ENCODE data around the gene MGAT5.

The MGAT5 gene

GRCh38 chr2:134273256-134273983, 19.5 kb downstream of the MGAT5 start:
- DNase-seq (ENCODE audit: low spot score) (no peak), ATAC-seq (ENCODE audit: low read depth) (no peak)
- Histone ChIP-seq H3K4me3 (ENCODE audit: severe bottlenecking) (no peak overlapping the region), H3K27me3 (ENCODE audit: insufficient read depth, poor library complexity, severe bottlenecking) (no peaks in the 10 kb centered on the region), H3K36me3 (ENCODE audit: low read depth) (no peaks in the 10 kb centered on the region; the same call in 1 of the 2 replicates), H3K9me3 (ENCODE audit: severe bottlenecking) (no peaks in the 10 kb centered on the region), H3K4me1 (ENCODE audit: insufficient read depth, poor library complexity, severe bottlenecking) (no peaks in the 10 kb centered on the region), H3K27ac (ENCODE audit: poor library complexity, severe bottlenecking) (no peak overlapping the region)
- TF ChIP-seq, protein P1, sequence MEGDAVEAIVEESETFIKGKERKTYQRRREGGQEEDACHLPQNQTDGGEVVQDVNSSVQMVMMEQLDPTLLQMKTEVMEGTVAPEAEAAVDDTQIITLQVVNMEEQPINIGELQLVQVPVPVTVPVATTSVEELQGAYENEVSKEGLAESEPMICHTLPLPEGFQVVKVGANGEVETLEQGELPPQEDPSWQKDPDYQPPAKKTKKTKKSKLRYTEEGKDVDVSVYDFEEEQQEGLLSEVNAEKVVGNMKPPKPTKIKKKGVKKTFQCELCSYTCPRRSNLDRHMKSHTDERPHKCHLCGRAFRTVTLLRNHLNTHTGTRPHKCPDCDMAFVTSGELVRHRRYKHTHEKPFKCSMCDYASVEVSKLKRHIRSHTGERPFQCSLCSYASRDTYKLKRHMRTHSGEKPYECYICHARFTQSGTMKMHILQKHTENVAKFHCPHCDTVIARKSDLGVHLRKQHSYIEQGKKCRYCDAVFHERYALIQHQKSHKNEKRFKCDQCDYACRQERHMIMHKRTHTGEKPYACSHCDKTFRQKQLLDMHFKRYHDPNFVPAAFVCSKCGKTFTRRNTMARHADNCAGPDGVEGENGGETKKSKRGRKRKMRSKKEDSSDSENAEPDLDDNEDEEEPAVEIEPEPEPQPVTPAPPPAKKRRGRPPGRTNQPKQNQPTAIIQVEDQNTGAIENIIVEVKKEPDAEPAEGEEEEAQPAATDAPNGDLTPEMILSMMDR (IDR thresholded peaks at IDR 0.05; ENCODE audit: poor library complexity, severe bottlenecking): no peak

DNA sequence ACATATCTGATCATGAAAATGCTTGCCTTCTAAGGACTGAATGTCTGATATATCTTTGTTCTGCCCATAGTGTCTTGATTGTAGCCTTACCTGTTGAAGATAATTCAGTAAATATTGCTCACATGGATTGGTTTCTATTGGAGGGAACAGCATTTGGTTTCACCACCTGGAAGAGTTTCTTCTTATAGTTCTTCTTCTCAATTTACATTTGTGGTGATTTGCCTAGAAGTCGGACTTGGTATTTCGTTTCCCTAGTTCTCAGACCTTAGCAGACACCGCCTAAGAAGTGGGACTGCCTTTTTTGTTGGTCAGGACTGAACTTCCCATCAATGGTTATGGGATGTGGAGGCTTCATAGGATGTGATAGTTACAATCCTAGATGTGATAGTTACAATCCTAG, 20.2 kb downstream of the MGAT5 start:
- Histone ChIP-seq H3K36me3 (ENCODE audit: low read depth) (no peaks in the 10 kb centered on the region; the same call in 1 of the 2 replicates), H3K27ac (ENCODE audit: poor library complexity, severe bottlenecking) (no peak overlapping the region), H3K9me3 (ENCODE audit: severe bottlenecking) (no peaks in the 10 kb centered on the region), H3K4me1 (ENCODE audit: insufficient read depth, poor library complexity, severe bottlenecking) (no peaks in the 10 kb centered on the region), H3K4me3 (ENCODE audit: severe bottlenecking) (no peak overlapping the region), H3K27me3 (ENCODE audit: insufficient read depth, poor library complexity, severe bottlenecking) (no peaks in the 10 kb centered on the region)
- TF ChIP-seq, protein P1 (IDR thresholded peaks at IDR 0.05; ENCODE audit: poor library complexity, severe bottlenecking): no peak
- DNase-seq (ENCODE audit: low spot score) (no peak), ATAC-seq (ENCODE audit: low read depth) (no peak)

GRCh38 chr2:134275058-134275862, 21.4 kb downstream of the MGAT5 start:
- Histone ChIP-seq H3K4me1 (ENCODE audit: insufficient read depth, poor library complexity, severe bottlenecking) (no peaks in the 10 kb centered on the region), H3K27ac (ENCODE audit: poor library complexity, severe bottlenecking) (no peak overlapping the region), H3K9me3 (ENCODE audit: severe bottlenecking) (no peaks in the 10 kb centered on the region), H3K27me3 (ENCODE audit: insufficient read depth, poor library complexity, severe bottlenecking) (no peaks in the 10 kb centered on the region), H3K4me3 (ENCODE audit: severe bottlenecking) (no peak overlapping the region), H3K36me3 (ENCODE audit: low read depth) (no peaks in the 10 kb centered on the region; the same call in 1 of the 2 replicates)
- ATAC-seq (ENCODE audit: low read depth) (no peak), DNase-seq (ENCODE audit: low spot score) (no peak)
- TF ChIP-seq, protein P1 (IDR thresholded peaks at IDR 0.05; ENCODE audit: poor library complexity, severe bottlenecking): no peak

GRCh38 chr2:134276381-134277172, 22.7 kb downstream of the MGAT5 start:
- H3K4me1 ChIP-seq (ENCODE audit: insufficient read depth, poor library complexity, severe bottlenecking): no peaks in the 10 kb centered on the region
- no peaks in the 10 kb centered on the region for H3K27me3 ChIP-seq (ENCODE audit: insufficient read depth, poor library complexity, severe bottlenecking)
- DNase-seq (ENCODE audit: low spot score) (no peak), ATAC-seq (ENCODE audit: low read depth) (no peak)
- H3K9me3 ChIP-seq (ENCODE audit: severe bottlenecking): no peaks in the 10 kb centered on the region
- no peaks in the 10 kb centered on the region for H3K36me3 ChIP-seq (ENCODE audit: low read depth)
- TF ChIP-seq, protein P1 (IDR thresholded peaks at IDR 0.05; ENCODE audit: poor library complexity, severe bottlenecking): no peak
- no peak overlapping the region for H3K27ac ChIP-seq (ENCODE audit: poor library complexity, severe bottlenecking)
- no peak overlapping the region for H3K4me3 ChIP-seq (ENCODE audit: severe bottlenecking)
